Inflammatory macrophage treated with lipopolysaccharide for 1 hour (primary cell): ENCODE measurements around the gene HOXA10.

Experiments
- DNase-seq, 2 donors: peaks; one replicate each; pipeline ENCODE4 v3.0.0-alpha.2; 2020 to 2022

The HOXA10 gene

GRCh38 chr7:27128034-27128433, 46.1 kb downstream of the HOXA10 start:
- DNase-seq: no peak

- no peak for DNase-seq
These were observed 47.4 kb downstream of the HOXA10 start for GRCh38 chr7:27126596-27127327.

- DNase-seq: no peak
These were observed 48.1 kb downstream of the HOXA10 start for GRCh38 chr7:27125986-27126394.

- DNase-seq: no peak
These were observed 49.0 kb downstream of the HOXA10 start for GRCh38 chr7:27124902-27125689.

- DNase-seq: no peak
These were observed 49.8 kb downstream of the HOXA10 start for GRCh38 chr7:27124096-27124901.

- no peak for DNase-seq
These were observed 50.6 kb downstream of the HOXA10 start for GRCh38 chr7:27123477-27124053.

GRCh38 chr7:27123007-27123476, 51.1 kb downstream of the HOXA10 start:
- DNase-seq: no peak

- DNase-seq: no peak
These were observed 51.8 kb downstream of the HOXA10 start for GRCh38 chr7:27122077-27122910.

GRCh38 chr7:27121684-27122076, 52.4 kb downstream of the HOXA10 start:
- DNase-seq: no peak
